ENCODE results near the gene SETMAR.
A peak's percentile ranks its signal among the peaks of the same experiment; 100 is the strongest.
"Not testable (repeated sequence)": the region's sequence is repeated elsewhere in the genome, so short reads cannot be mapped to it uniquely, and the experiment has no call there.

Gene SETMAR
- total RNA-seq = 5.0 to 5.4 reads per million in 2 donors

- DNase-seq = peak; percentile 64 to 87 (median 72)
Measured at GRCh38 chr3:4303187-4304123, at the start of gene SETMAR. Gene SETMAR (plus strand): TSS chr3:4303369. CDS start chr3:4303371, 2 bp downstream.

GRCh38 chr3:4261406-4261805 is 41.8 kb upstream of the SETMAR start:
- DNase-seq = no peak

GRCh38 chr3:4264040-4264439 is 39.1 kb upstream of the SETMAR start:
- DNase-seq = no peak

- DNase-seq = peak in 1 of 5 experiments; percentile 11
Measured at GRCh38 chr3:4270720-4271119, 32.4 kb upstream of the SETMAR start.

- DNase-seq = no peak
Measured at GRCh38 chr3:4271834-4272233, 31.3 kb upstream of the SETMAR start.

- no peak for DNase-seq
Measured at GRCh38 chr3:4279516-4280105, 23.6 kb upstream of the SETMAR start.

GRCh38 chr3:4281991-4282390 is 21.2 kb upstream of the SETMAR start:
- DNase-seq = no peak

- no peak for DNase-seq
Measured at GRCh38 chr3:4284865-4285264, 18.3 kb upstream of the SETMAR start.

- DNase-seq = no peak
Measured at GRCh38 chr3:4289044-4289443, 14.1 kb upstream of the SETMAR start.

GRCh38 chr3:4290272-4290893 is 12.8 kb upstream of the SETMAR start:
- DNase-seq = peak in 1 of 5 experiments; percentile 32

- no peak for DNase-seq
Measured at GRCh38 chr3:4292301-4292700, 10.9 kb upstream of the SETMAR start.

- no peak for DNase-seq
Measured at GRCh38 chr3:4294616-4295327, 8.4 kb upstream of the SETMAR start.

GRCh38 chr3:4296454-4296853 is 6.7 kb upstream of the SETMAR start:
- not testable (repeated sequence) for DNase-seq

GRCh38 chr3:4297486-4297885 is 5.7 kb upstream of the SETMAR start:
- DNase-seq = no peak

GRCh38 chr3:4302747-4303146 is 422 bp upstream of the SETMAR start:
- DNase-seq = no peak

GRCh38 chr3:4305210-4305609 is 2.0 kb downstream of the SETMAR start:
- DNase-seq = not testable (repeated sequence)

- no peak for DNase-seq
Measured at GRCh38 chr3:4306091-4306490, 2.9 kb downstream of the SETMAR start.

GRCh38 chr3:4306860-4307259 is 3.7 kb downstream of the SETMAR start:
- DNase-seq = no peak

GRCh38 chr3:4309491-4310128 is 6.4 kb downstream of the SETMAR start:
- DNase-seq = no peak

GRCh38 chr3:4310971-4311370 is 7.8 kb downstream of the SETMAR start:
- DNase-seq = no peak

GRCh38 chr3:4311496-4311895 is 8.3 kb downstream of the SETMAR start:
- no peak for DNase-seq

- DNase-seq = no peak
Measured at GRCh38 chr3:4313606-4314293, 10.6 kb downstream of the SETMAR start.
